IPS-15b (cell line): ENCODE data around the gene NRBF2.

Experiments used
- H3K27me3 ChIP-seq: one replicate; pipeline ENCODE4 v1.6.1; 2013; ENCODE audit warnings: low read length; ENCODE audit not compliant: control insufficient read depth, insufficient read depth
- H3K36me3 ChIP-seq: one replicate; pipeline ENCODE4 v1.6.1; 2013; ENCODE audit warnings: low read length; ENCODE audit not compliant: control insufficient read depth, insufficient read depth
- H3K4me1 ChIP-seq: one replicate; pipeline ENCODE4 v1.6.1; 2013; ENCODE audit warnings: mild to moderate bottlenecking, low read length; ENCODE audit not compliant: control insufficient read depth, insufficient read depth
- H3K4me3 ChIP-seq: one replicate; pipeline ENCODE4 v1.5.1; 2013; ENCODE audit warnings: low read depth, low read length
- H3K9ac ChIP-seq: one replicate; pipeline ENCODE4 v1.6.1; 2013; ENCODE audit warnings: low read depth, mild to moderate bottlenecking, low read length
- H3K9me3 ChIP-seq: one replicate; pipeline ENCODE4 v1.6.1; 2013; ENCODE audit warnings: mild to moderate bottlenecking, low read length; ENCODE audit not compliant: control insufficient read depth, insufficient read depth

Gene NRBF2

DNA sequence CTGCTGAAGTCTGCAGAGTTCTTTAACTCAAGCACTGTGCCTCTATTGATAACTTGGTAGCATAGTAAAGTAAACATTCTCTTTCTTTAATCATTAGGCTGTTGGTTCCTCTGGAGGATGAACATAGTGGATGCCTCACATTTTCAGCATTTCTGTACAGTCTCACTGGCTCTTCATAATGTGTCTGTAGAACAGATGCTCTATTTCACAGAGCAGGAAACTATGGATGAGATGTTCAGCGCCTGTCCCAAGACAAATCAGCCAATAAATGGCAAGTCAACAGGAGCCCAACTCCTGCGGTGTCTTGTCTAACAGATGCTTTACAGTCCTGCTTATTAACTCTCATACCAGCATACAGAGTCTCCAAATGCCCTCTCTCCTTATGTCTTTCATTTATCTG, 36.5 kb downstream of the NRBF2 start:
- peaks cover 26% of the 10 kb centered on the region for H3K36me3 ChIP-seq

DNA sequence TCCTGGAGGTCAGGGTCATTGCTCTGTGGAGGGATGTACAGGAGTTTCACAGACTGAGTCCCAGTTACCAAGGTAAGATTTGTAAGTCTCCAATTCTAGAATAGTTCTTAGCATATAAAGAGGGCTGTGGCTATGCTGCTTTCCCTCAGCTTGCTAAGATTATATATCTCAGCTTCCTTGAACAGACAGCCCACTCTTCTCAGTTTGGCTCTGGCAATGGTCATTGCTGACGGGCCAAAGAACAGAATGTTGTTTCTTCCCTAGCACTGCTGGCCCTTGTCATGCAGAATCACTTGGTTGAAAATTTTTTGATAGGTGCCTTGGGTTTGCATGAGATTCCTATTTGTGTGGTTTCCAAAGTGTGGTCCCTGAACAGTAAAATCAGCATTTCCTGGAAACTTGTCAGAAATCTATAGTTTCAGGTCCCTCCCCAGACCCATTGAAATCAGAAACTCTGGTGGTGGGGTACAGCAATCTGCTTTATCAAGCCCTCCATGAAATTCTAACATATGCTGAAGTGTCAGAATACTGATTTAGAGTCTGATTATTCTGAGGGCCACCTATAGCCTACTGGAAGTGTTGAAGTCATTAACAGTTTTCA, 38.2 kb downstream of the NRBF2 start:
- Histone ChIP-seq H3K4me1 (no peaks in the 10 kb centered on the region), H3K36me3 (peaks cover 23% of the 10 kb centered on the region), H3K4me3 (no peak overlapping the region), H3K9ac (no peak overlapping the region), H3K9me3 (no peaks in the 10 kb centered on the region), H3K27me3 (no peaks in the 10 kb centered on the region)

More for the DNA sequence above, 36.5 kb downstream of the NRBF2 start:
- no peaks in the 10 kb centered on the region for H3K4me1 ChIP-seq
- no peaks in the 10 kb centered on the region for H3K27me3 ChIP-seq
- no peak overlapping the region for H3K9ac ChIP-seq
- no peaks in the 10 kb centered on the region for H3K9me3 ChIP-seq
- no peak overlapping the region for H3K4me3 ChIP-seq

DNA sequence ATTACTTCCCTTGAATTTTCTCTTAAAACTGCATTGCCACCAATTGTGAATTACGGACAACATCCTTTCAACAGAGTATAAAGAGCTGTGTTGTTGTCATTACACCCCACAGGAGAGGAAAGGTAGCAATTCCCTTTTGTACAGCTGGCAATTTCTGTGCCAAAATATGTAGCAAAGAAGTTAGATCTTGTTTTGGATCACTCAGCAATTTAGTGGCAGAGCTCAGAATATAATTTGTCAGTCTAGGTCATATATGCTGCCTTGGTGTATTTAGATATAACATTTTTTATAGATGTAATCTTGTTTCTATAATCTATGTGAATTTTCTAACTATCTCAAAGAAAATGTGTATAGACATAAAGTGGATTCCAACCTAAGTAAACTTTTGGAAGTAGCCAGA, 38.8 kb downstream of the NRBF2 start:
- no peaks in the 10 kb centered on the region for H3K9me3 ChIP-seq
- H3K4me1 ChIP-seq: no peaks in the 10 kb centered on the region
- no peaks in the 10 kb centered on the region for H3K27me3 ChIP-seq
- no peak overlapping the region for H3K9ac ChIP-seq
- H3K4me3 ChIP-seq: no peak overlapping the region
- H3K36me3 ChIP-seq: peaks cover 24% of the 10 kb centered on the region

DNA sequence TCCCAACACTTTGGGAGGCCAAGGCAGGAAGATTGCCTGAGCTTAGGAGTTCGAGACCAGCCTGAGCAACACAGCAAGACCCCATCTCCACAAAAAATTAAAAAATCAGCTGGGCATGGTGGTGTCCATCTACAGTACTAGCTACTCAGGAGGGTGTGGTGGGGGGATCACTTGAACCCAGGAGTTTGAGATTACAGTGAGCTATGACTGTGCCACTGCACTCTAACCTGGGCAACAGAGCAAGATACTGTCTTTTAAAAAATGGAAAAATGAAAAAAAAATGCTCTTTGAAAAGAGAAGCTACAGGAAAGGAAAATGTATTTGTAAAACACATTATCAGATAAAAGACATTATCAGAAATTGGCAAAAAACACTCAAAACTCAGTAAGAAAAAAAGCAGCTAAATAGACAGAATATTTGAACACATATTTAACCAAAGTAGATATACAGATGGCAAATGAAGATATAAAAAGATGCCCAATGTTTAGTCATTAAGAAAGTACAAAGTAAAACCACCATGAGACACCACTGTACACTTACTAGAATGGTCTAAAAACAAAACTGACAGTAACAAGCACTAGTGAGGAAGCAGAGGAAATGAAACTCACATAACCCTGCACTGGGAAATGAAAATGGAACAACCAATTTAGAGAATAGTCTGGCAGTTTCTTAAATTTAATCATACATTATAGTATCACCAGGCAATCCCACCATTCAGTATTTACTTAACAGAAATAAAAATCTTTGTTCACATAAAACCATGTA, 40.5 kb downstream of the NRBF2 start:
- Histone ChIP-seq H3K9ac (no peak overlapping the region), H3K27me3 (no peaks in the 10 kb centered on the region), H3K4me3 (no peak overlapping the region), H3K4me1 (no peaks in the 10 kb centered on the region), H3K9me3 (no peaks in the 10 kb centered on the region), H3K36me3 (peaks cover 35% of the 10 kb centered on the region)

DNA sequence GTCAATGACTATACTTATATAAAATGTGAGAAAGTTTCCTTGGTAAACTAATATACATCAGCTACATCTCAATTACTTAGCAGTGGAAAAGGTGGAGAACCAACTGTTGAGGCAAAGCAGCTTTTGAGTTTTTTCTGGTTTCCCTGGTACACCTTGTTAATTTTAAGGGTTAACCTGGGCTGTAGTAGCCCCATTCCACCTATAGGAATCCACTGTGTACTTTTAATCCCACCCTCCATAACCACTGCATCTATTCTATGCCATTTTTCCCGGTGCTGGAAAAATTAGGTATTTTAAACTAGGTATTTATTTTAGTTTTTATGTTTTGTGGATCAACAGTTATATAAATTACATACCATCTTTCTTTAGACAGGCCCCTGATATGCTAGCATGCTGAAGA, 42.4 kb downstream of the NRBF2 start:
- no peak overlapping the region for H3K9ac ChIP-seq
- H3K27me3 ChIP-seq: no peaks in the 10 kb centered on the region
- H3K4me1 ChIP-seq: no peaks in the 10 kb centered on the region
- H3K4me3 ChIP-seq: no peak overlapping the region
- H3K36me3 ChIP-seq: peaks cover 30% of the 10 kb centered on the region
- no peaks in the 10 kb centered on the region for H3K9me3 ChIP-seq

DNA sequence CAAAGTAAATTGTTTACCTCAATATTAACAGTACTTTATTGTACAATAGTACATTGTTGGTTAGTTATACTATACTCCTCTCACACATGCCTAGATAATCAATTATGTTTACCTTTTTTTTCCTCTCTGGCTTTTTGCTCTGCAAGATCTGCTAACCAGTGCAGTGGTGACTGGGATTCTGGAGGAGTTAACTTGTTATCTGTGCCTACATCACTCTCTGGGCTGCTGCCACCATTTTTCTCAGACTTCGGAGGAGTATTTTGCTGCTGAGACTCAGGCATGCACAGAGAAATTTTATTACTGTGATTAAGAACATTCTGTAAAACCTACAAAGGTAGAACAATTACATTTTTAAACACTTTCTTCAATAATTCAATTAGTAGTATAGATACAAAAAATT, 59.7 kb downstream of the NRBF2 start:
- H3K9me3 ChIP-seq: no peaks in the 10 kb centered on the region
- no peaks in the 10 kb centered on the region for H3K4me1 ChIP-seq
- H3K4me3 ChIP-seq: no peak overlapping the region
- H3K36me3 ChIP-seq: peaks cover 47% of the 10 kb centered on the region
- H3K27me3 ChIP-seq: no peaks in the 10 kb centered on the region
- H3K9ac ChIP-seq: no peak overlapping the region

DNA sequence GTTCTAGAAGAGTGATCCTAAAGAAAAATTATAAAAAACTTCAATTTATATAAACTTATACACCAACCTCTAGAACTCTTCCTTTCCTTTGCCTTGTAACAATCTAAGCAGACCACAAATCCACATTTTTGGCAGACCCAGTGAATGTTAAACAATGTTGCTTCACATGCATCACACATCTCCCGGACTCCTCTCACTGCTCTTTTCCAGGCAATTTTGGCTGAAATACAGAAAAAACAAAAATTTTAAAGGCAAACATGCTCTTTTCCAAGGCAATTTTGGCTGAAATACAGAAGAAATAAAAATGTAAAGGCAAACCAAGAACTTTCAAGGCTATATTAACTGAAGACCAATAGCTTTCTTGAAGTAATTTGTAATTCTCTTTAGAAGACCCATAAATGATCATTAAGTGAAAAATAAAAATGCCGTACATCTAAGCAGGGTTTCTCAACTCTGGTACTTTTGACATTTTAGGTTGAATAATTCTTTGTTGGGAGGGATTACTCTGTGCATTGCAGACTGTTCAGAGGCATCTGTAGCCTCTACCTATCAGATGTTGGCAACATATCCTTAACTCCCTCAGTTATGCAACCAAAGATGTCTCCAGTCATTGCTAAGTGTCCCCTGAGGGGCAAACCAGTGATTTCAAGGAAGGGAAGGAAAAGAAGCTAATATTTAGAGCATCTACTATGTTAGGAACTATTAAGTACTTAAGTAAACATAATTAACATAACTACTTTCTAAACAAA, 64.4 kb downstream of the NRBF2 start:
- H3K27me3 ChIP-seq: no peaks in the 10 kb centered on the region
- peaks cover 24% of the 10 kb centered on the region for H3K36me3 ChIP-seq
- H3K4me3 ChIP-seq: no peak overlapping the region
- H3K9me3 ChIP-seq: no peaks in the 10 kb centered on the region
- H3K9ac ChIP-seq: no peak overlapping the region
- peaks cover 16% of the 10 kb centered on the region for H3K4me1 ChIP-seq

DNA sequence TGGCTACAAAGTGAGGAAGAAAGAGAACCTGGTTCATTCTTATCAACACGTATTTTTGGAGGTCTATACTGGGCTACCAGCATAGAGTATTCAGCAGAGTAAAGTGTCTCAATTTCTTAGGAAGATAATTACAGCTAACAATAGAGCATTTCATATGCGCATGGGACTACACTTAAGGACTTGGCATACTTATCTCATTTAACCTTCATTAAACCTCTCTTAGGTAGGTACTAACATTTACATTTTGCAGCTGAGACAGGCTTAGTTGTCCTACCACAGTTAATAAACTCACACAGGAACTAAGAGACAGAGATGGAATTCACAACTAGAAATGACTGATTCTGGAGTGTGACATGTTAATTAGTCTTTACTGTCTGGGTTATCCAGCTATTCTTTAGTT, 66.6 kb downstream of the NRBF2 start:
- Histone ChIP-seq H3K27me3 (no peaks in the 10 kb centered on the region), H3K4me3 (no peak overlapping the region), H3K9ac (no peak overlapping the region), H3K9me3 (no peaks in the 10 kb centered on the region), H3K36me3 (peaks cover 16% of the 10 kb centered on the region), H3K4me1 (peaks cover 20% of the 10 kb centered on the region)

DNA sequence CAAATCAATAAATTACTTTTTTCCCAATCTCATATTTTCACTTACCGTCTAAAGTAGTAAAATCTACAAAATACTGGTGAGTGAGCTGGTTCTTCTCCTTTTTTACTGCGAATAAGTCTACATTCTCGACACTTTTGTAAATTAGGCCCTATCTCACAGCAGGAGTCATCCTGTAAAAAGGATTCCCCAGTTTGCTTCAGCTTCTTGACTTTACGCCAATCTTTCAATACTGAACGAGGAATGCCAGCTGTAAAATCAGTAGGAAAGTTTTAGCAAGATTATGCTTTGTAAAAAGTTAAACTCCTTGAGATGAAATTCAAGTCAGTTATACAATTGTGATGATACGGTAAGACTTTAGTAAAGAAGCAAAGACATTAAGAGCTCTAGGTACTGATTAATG, 67.3 kb downstream of the NRBF2 start:
- no peak overlapping the region for H3K9ac ChIP-seq
- no peak overlapping the region for H3K4me3 ChIP-seq
- peaks cover 13% of the 10 kb centered on the region for H3K36me3 ChIP-seq

DNA sequence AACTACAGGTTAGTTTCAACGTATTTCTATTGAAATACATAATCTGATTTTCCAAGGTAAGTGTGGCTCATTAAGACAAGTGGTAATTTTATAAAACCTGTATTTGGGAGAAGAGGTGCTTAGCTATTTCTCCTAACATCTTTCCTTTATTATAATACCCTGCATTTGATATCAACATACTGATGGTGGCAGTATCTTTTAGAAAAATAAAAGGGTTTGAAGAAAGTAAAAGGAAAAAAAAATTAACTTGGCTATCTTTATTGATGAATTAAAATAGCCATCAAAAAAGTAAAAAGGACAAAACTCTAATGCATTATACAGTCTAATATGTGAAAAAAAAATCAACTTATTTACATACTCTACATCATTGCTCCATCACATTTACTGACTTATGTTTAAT, 68.0 kb downstream of the NRBF2 start:
- H3K4me3 ChIP-seq: no peak overlapping the region
- H3K4me1 ChIP-seq: peaks cover 29% of the 10 kb centered on the region
- no peak overlapping the region for H3K9ac ChIP-seq
- H3K27me3 ChIP-seq: no peaks in the 10 kb centered on the region
- no peaks in the 10 kb centered on the region for H3K9me3 ChIP-seq
- H3K36me3 ChIP-seq: peaks cover 13% of the 10 kb centered on the region

More for the DNA sequence above, 67.3 kb downstream of the NRBF2 start:
- Histone ChIP-seq H3K9me3 (no peaks in the 10 kb centered on the region), H3K4me1 (peaks cover 28% of the 10 kb centered on the region), H3K27me3 (no peaks in the 10 kb centered on the region)
